Mucosa of stomach (tissue), 1 donor: ENCODE results near the gene CMTM4.
"Not testable (repeated sequence)": the region's sequence is repeated elsewhere in the genome, so short reads cannot be mapped to it uniquely, and the experiment has no call there.

Experiments
- H3K27me3 ChIP-seq: one replicate; pipeline ENCODE4 v1.7.0; 2013; ENCODE audit warnings: mild to moderate bottlenecking, low read length; ENCODE audit not compliant: control insufficient read depth, insufficient read depth
- H3K36me3 ChIP-seq: one replicate; pipeline ENCODE4 v1.7.0; 2013; ENCODE audit warnings: low read length; ENCODE audit not compliant: control insufficient read depth, insufficient read depth
- H3K4me1 ChIP-seq: one replicate; pipeline ENCODE4 v1.7.0; 2013; ENCODE audit warnings: mild to moderate bottlenecking, low read length; ENCODE audit not compliant: control insufficient read depth, insufficient read depth
- H3K4me3 ChIP-seq: one replicate; pipeline ENCODE4 v1.7.0; 2013; ENCODE audit warnings: low read length
- H3K9ac ChIP-seq: one replicate; pipeline ENCODE4 v1.7.0; 2013; ENCODE audit warnings: mild to moderate bottlenecking, low read length, moderate library complexity
- H3K9me3 ChIP-seq: one replicate; pipeline ENCODE4 v1.7.0; 2013; ENCODE audit warnings: mild to moderate bottlenecking, low read length, moderate library complexity; ENCODE audit not compliant: control insufficient read depth
- donor health status: Pancreatic carcinoma.

CMTM4 gene

GRCh38 chr16:66601471-66601870 is 95.1 kb downstream of the CMTM4 start:
- Histone ChIP-seq H3K27me3 (no peaks in the 10 kb centered on the region), H3K4me1 (peaks cover 17% of the 10 kb centered on the region), H3K36me3 (no peaks in the 10 kb centered on the region)

GRCh38 chr16:66600477-66600876 is 96.1 kb downstream of the CMTM4 start:
- Histone ChIP-seq H3K4me3 (no peak overlapping the region), H3K4me1 (peaks cover 7% of the 10 kb centered on the region), H3K9me3 (no peaks in the 10 kb centered on the region), H3K9ac (no peak overlapping the region), H3K27me3 (no peaks in the 10 kb centered on the region), H3K36me3 (no peaks in the 10 kb centered on the region)

More at GRCh38 chr16:66601471-66601870, 95.1 kb downstream of the CMTM4 start:
- Histone ChIP-seq H3K9me3 (no peaks in the 10 kb centered on the region), H3K9ac (no peak overlapping the region), H3K4me3 (no peak overlapping the region)

- Histone ChIP-seq H3K36me3 (no peaks in the 10 kb centered on the region), H3K4me1 (peaks cover 7% of the 10 kb centered on the region), H3K9me3 (no peaks in the 10 kb centered on the region), H3K9ac (no peak overlapping the region), H3K27me3 (no peaks in the 10 kb centered on the region), H3K4me3 (no peak overlapping the region)
Measured at GRCh38 chr16:66599726-66600125, 96.8 kb downstream of the CMTM4 start.

GRCh38 chr16:66598111-66598510 is 98.4 kb downstream of the CMTM4 start:
- Histone ChIP-seq H3K4me3 (no peak overlapping the region), H3K4me1 (no peaks in the 10 kb centered on the region), H3K9me3 (no peaks in the 10 kb centered on the region), H3K36me3 (no peaks in the 10 kb centered on the region), H3K9ac (no peak overlapping the region), H3K27me3 (no peaks in the 10 kb centered on the region)

GRCh38 chr16:66596986-66597848 is 99.3 kb downstream of the CMTM4 start:
- Histone ChIP-seq H3K4me1 (no peaks in the 10 kb centered on the region), H3K9me3 (no peaks in the 10 kb centered on the region), H3K27me3 (no peaks in the 10 kb centered on the region)

GRCh38 chr16:66596559-66596958 is 100.0 kb downstream of the CMTM4 start:
- not testable (repeated sequence) for H3K27me3 ChIP-seq, H3K4me1 ChIP-seq, H3K4me3 ChIP-seq, H3K36me3 ChIP-seq, H3K9me3 ChIP-seq, H3K9ac ChIP-seq

More at GRCh38 chr16:66596986-66597848, 99.3 kb downstream of the CMTM4 start:
- Histone ChIP-seq H3K36me3 (no peaks in the 10 kb centered on the region), H3K4me3 (no peak overlapping the region), H3K9ac (no peak overlapping the region)

- Histone ChIP-seq H3K36me3 (no peaks in the 10 kb centered on the region), H3K9ac (no peak overlapping the region), H3K9me3 (no peaks in the 10 kb centered on the region), H3K27me3 (no peaks in the 10 kb centered on the region), H3K4me3 (no peak overlapping the region), H3K4me1 (no peaks in the 10 kb centered on the region)
Measured at GRCh38 chr16:66594739-66595138, 101.8 kb downstream of the CMTM4 start.

- no peaks in the 10 kb centered on the region for H3K36me3 ChIP-seq
- no peak overlapping the region for H3K9ac ChIP-seq
- no peaks in the 10 kb centered on the region for H3K4me1 ChIP-seq
- no peaks in the 10 kb centered on the region for H3K27me3 ChIP-seq
- no peak overlapping the region for H3K4me3 ChIP-seq
- H3K9me3 ChIP-seq = no peaks in the 10 kb centered on the region
Measured at GRCh38 chr16:66592814-66593213, 103.7 kb downstream of the CMTM4 start.

- Histone ChIP-seq H3K4me3 (no peak overlapping the region), H3K9me3 (no peaks in the 10 kb centered on the region), H3K27me3 (no peaks in the 10 kb centered on the region), H3K36me3 (no peaks in the 10 kb centered on the region), H3K9ac (no peak overlapping the region), H3K4me1 (no peaks in the 10 kb centered on the region)
Measured at GRCh38 chr16:66592241-66592640, 104.3 kb downstream of the CMTM4 start.

GRCh38 chr16:66591018-66591417 is 105.5 kb downstream of the CMTM4 start:
- no peaks in the 10 kb centered on the region for H3K27me3 ChIP-seq
- H3K36me3 ChIP-seq = no peaks in the 10 kb centered on the region
- H3K9me3 ChIP-seq = no peaks in the 10 kb centered on the region
- no peak overlapping the region for H3K4me3 ChIP-seq
- H3K9ac ChIP-seq = no peak overlapping the region
- no peaks in the 10 kb centered on the region for H3K4me1 ChIP-seq

GRCh38 chr16:66590322-66590721 is 106.2 kb downstream of the CMTM4 start:
- Histone ChIP-seq H3K27me3 (no peaks in the 10 kb centered on the region), H3K9me3 (no peaks in the 10 kb centered on the region), H3K4me3 (no peak overlapping the region), H3K36me3 (no peaks in the 10 kb centered on the region), H3K4me1 (no peaks in the 10 kb centered on the region), H3K9ac (no peak overlapping the region)

GRCh38 chr16:66588981-66589713 is 107.4 kb downstream of the CMTM4 start:
- Histone ChIP-seq H3K9ac (no peak overlapping the region), H3K9me3 (no peaks in the 10 kb centered on the region), H3K27me3 (no peaks in the 10 kb centered on the region), H3K4me1 (no peaks in the 10 kb centered on the region), H3K4me3 (no peak overlapping the region), H3K36me3 (no peaks in the 10 kb centered on the region)
